Bronchial epithelial cell (primary cell): ENCODE measurements around the gene P2RX4. TPM values are rescaled to one million over a fixed set of nuclear protein-coding genes. Genes with fewer than 3 reads are reported as not detected.

Source experiments
- DNase-seq: peaks from one replicate; pipeline ENCODE4 v3.0.0-alpha.2; 2010; ENCODE audit warnings: low read depth
- FAIRE-seq: peaks from 2 replicates; lab custom pipeline; 2011; peaks lifted over from hg19 to GRCh38; lab: Jason Lieb, UNC
- H3K27me3 ChIP-seq: 2 replicates; pipeline ENCODE4 v1.5.1; 2011; ENCODE audit warnings: low read length; ENCODE audit not compliant: control insufficient read depth, insufficient read depth
- H3K36me3 ChIP-seq: 2 replicates; pipeline ENCODE4 v1.5.1; 2011; ENCODE audit warnings: low read length; ENCODE audit not compliant: control insufficient read depth, insufficient read depth
- H3K4me3 ChIP-seq: 2 replicates; pipeline ENCODE4 v1.5.1; 2011; ENCODE audit warnings: mild to moderate bottlenecking, low read depth, low read length, control low read depth
- CTCF ChIP-seq: IDR thresholded peaks from 2 replicates; pipeline ENCODE4 v1.5.1; 2011; ENCODE audit warnings: mild to moderate bottlenecking, moderate library complexity, low read length, control low read depth, inconsistent platforms; ENCODE audit not compliant: insufficient read depth, severe bottlenecking
- total RNA-seq: library from RNA; depleted of rRNA; stranded (reverse); fragments of >200 nt; gene quantifications from 2 replicates; pipeline ENCODE4 v1.2.1, GENCODE V29; 2014

Gene P2RX4
- total RNA-seq, 1 donor from 2014 or later = 13.4 TPM

DNA sequence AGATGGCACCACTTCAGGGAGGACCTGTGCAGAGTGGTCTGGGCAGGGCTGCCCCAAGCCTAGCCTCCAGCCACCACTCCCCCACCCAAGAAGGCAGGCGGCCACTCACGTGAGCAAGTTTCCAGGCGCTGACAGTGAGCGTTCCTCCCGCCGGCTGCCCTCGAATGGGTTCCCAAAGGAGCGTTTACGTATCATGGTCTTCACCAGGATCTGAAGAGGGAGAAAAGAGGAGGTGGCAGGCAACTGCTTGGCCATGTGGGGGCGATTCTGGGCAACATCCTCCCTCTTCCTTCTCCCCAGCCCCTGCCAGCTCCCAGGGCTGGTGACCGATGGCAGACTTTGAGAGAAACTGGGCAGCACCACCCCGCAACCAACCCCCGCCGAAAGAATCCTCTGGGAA is 35.1 kb downstream of the P2RX4 start:
- FAIRE-seq (no peak), DNase-seq (no peak)
- Histone ChIP-seq H3K27me3 (no peaks in the 10 kb centered on the region), H3K4me3 (no peak overlapping the region), H3K36me3 (peaks cover 27% of the 10 kb centered on the region)
- no peak for TF ChIP-seq CTCF

GRCh38 chr12:121245951-121246350 is 36.0 kb downstream of the P2RX4 start:
- Histone ChIP-seq H3K36me3 (peaks cover 26% of the 10 kb centered on the region), H3K27me3 (no peaks in the 10 kb centered on the region), H3K4me3 (no peak overlapping the region)
- no peak for DNase-seq
- TF ChIP-seq CTCF = no peak
- FAIRE-seq = no peak

DNA sequence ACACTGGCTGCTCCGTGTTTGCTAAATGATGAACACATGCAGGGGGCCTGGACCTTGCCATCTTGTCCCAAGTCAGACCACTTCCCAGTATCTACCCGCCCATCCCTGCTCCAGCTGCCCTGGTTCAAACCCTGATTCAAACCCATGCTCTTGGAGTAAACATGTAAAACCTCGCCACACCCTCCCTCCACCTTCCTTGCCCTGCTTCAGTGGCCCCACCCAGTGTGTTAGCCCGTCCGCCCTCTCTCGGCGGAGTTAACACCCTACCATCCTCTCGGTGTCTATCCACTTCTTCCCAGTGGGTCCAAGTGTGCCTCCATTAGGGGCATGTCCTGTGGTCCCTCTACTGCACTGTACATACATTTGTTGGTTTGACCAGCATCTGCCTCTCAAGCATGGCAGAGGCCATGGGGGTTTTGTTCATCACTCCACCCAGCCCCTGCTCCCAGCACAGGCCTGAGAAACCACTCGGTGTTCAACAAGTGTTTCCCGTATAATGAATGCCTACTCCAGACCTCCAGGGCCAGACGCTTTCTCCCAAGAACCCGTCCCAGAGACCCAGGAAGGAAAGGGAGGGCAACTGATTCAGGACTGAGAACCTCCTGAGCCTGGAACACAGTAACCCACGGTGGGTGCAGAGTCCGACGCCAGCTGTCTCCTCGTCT is 37.1 kb downstream of the P2RX4 start:
- FAIRE-seq (no peak), DNase-seq (no peak)
- Histone ChIP-seq H3K36me3 (peaks cover 25% of the 10 kb centered on the region), H3K4me3 (no peak overlapping the region), H3K27me3 (no peaks in the 10 kb centered on the region)
- TF ChIP-seq CTCF = no peak

- DNase-seq (no peak), FAIRE-seq (no peak)
- Histone ChIP-seq H3K36me3 (peaks cover 34% of the 10 kb centered on the region), H3K27me3 (no peaks in the 10 kb centered on the region), H3K4me3 (no peak overlapping the region)
- TF ChIP-seq CTCF = no peak
Observed at GRCh38 chr12:121248622-121249021, 38.7 kb downstream of the P2RX4 start.

GRCh38 chr12:121250359-121250758 is 40.4 kb downstream of the P2RX4 start:
- TF ChIP-seq CTCF = no peak
- peak; percentile 24 for DNase-seq
- FAIRE-seq = peak; percentile 97
- Histone ChIP-seq H3K27me3 (no peaks in the 10 kb centered on the region), H3K36me3 (peaks cover 28% of the 10 kb centered on the region), H3K4me3 (no peak overlapping the region)

DNA sequence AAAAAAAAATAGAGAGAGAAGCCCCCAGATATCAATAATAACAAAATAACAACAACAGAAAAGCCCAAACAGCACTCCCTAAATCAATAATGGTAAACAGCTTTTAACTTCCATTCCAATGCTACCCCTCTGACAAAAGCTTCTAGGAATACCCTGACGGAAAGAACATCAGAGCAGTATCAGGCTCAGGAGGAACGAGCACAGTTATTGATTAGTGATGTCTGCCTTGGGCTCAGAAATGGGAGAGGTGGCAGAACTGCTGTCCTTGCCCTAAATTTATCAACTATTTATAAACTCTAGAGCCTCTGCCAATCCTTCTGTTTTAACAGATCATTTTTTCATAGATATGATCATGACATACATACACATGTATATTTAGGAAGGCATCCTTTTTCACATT is 41.9 kb downstream of the P2RX4 start:
- DNase-seq (no peak), FAIRE-seq (no peak)
- no peaks in the 10 kb centered on the region for H3K27me3 ChIP-seq
- no peak overlapping the region for H3K4me3 ChIP-seq
- peaks cover 33% of the 10 kb centered on the region for H3K36me3 ChIP-seq
- no peak for TF ChIP-seq CTCF
